SK-N-MC (cell line): ENCODE results near the gene MMP25.

ENCODE experiments used
- EZH2 ChIP-seq: fragments of 200-600 bp; sonication (generic); IDR thresholded peaks from one replicate; pipeline ENCODE4 v1.6.1; 2017; ENCODE audit warnings: antibody characterized with exemption
- POLR2AphosphoS5 ChIP-seq: IDR thresholded peaks from 2 replicates; pipeline ENCODE4 v1.6.1; 2012; ENCODE audit warnings: mild to moderate bottlenecking, low read depth, low read length, borderline replicate concordance

GRCh38 chr16:3059041-3059722, 12.8 kb downstream of the MMP25 start:
- TF ChIP-seq EZH2 (no peak), POLR2AphosphoS5 (peak; percentile 74; the same call in 1 of the 2 replicates)
